HepG2 (cell line): ENCODE data around the gene PPP1R13B. TPM values are rescaled to one million over a fixed set of nuclear protein-coding genes. Genes with fewer than 3 reads are reported as not detected.

Source experiments
- CHD4 ChIP-seq: fragments of 200-600 bp; sonication (generic); IDR thresholded peaks from 2 replicates; pipeline ENCODE4 v1.7.0; 2017; ENCODE audit warnings: mild to moderate bottlenecking, low read length, borderline replicate concordance
- DNMT3B ChIP-seq: conservative IDR thresholded peaks from 2 replicates; pipeline ENCODE4 v1.6.1; 2016; ENCODE audit warnings: missing biosample characterization, control low read depth
- GABPA ChIP-seq, 2 experiments: IDR thresholded peaks; 2 replicates each; pipeline ENCODE4 v1.6.1; 2011 to 2016; ENCODE audit warnings: low read depth in 2 of 2, low read length in 1 of 2, missing biosample characterization in 1 of 2, missing genetic modification characterization in 1 of 2
- MYPOP ChIP-seq: sonication (generic); formaldehyde crosslinking; IDR thresholded peaks from 2 replicates; pipeline ENCODE4 v1.8.1; 2023; ENCODE audit warnings: mild to moderate bottlenecking, moderate library complexity, missing genetic modification reagents
- NRL ChIP-seq: sonication (generic); formaldehyde crosslinking; IDR thresholded peaks from 2 replicates; pipeline ENCODE4 v1.5.0; 2020; ENCODE audit warnings: missing genetic modification reagents, mild to moderate bottlenecking, moderate library complexity, borderline replicate concordance
- SP4 ChIP-seq: sonication (generic); formaldehyde crosslinking; IDR thresholded peaks from 2 replicates; pipeline ENCODE4 v1.8.1; 2023; ENCODE audit warnings: mild to moderate bottlenecking, missing genetic modification reagents
- UBTF ChIP-seq: sonication (generic); formaldehyde crosslinking; IDR thresholded peaks from 2 replicates; pipeline ENCODE4 v1.4.0; 2020; ENCODE audit warnings: mild to moderate bottlenecking, missing genetic modification reagents
- ZBTB39 ChIP-seq: sonication (generic); formaldehyde crosslinking; IDR thresholded peaks from 2 replicates; pipeline ENCODE4 v1.5.0; 2020; ENCODE audit warnings: missing genetic modification reagents
- ZC3H13 ChIP-seq: sonication (generic); formaldehyde crosslinking; IDR thresholded peaks from 2 replicates; pipeline ENCODE4 v1.8.1; 2023; ENCODE audit warnings: mild to moderate bottlenecking, missing genetic modification reagents, moderate library complexity
- ZFP1 ChIP-seq: IDR thresholded peaks from 2 replicates; pipeline ENCODE4 v1.6.1; 2016
- ZNF34 ChIP-seq: sonication (generic); formaldehyde crosslinking; IDR thresholded peaks from 2 replicates; pipeline ENCODE4 v1.4.0; 2020; ENCODE audit warnings: mild to moderate bottlenecking, missing genetic modification reagents, borderline replicate concordance
- ZNF550 ChIP-seq: sonication (generic); formaldehyde crosslinking; IDR thresholded peaks from 2 replicates; pipeline ENCODE4 v1.4.0; 2020; ENCODE audit warnings: mild to moderate bottlenecking, missing genetic modification reagents, borderline replicate concordance
- ZNF567 ChIP-seq: sonication (generic); formaldehyde crosslinking; IDR thresholded peaks from 2 replicates; pipeline ENCODE4 v1.8.1; 2023; ENCODE audit warnings: mild to moderate bottlenecking, missing genetic modification reagents, borderline replicate concordance
- ZNF615 ChIP-seq: sonication (generic); formaldehyde crosslinking; IDR thresholded peaks from 2 replicates; pipeline ENCODE4 v1.5.0; 2020; ENCODE audit warnings: mild to moderate bottlenecking, missing genetic modification reagents, borderline replicate concordance
- ZNF652 ChIP-seq: IDR thresholded peaks from 2 replicates; pipeline ENCODE4 v1.6.1; 2016; ENCODE audit warnings: low read depth, borderline replicate concordance
- polyA plus RNA-seq, 8 experiments: library from polyadenylated mRNA; depleted of rRNA in 3 of 8; stranded (reverse) in 7 of 8; unstranded in 1 of 8; fragments of >200 nt; fragmentation: Illumina TruSeq in 4 of 8; extraction: Trizol in 4 of 8; gene quantifications; 2 replicates each; pipeline versions ENCODE4 v1.2.1 to v1.2.3, GENCODE V29; 2011 to 2016; ENCODE audit warnings: low read depth in 4 of 8, missing spikeins in 1 of 8, mixed read lengths in 1 of 8; ENCODE audit not compliant: insufficient read depth in 1 of 8
- total RNA-seq, 5 experiments: library from RNA; depleted of rRNA; stranded (reverse); fragments of >200 nt; fragmentation: Illumina TruSeq; extraction: Trizol; gene quantifications; 2 replicates each; pipeline ENCODE4 v1.2.3, GENCODE V29; 2016; ENCODE audit warnings: low read depth in 1 of 5
- TF ChIP-seq, protein P1 (sequence below): sonication (generic); formaldehyde crosslinking; IDR thresholded peaks from 2 replicates; pipeline ENCODE4 v1.5.0; 2020; ENCODE audit warnings: mild to moderate bottlenecking, missing genetic modification reagents
- TF ChIP-seq, protein P2 (sequence below): sonication (generic); formaldehyde crosslinking; conservative IDR thresholded peaks from 2 replicates; pipeline ENCODE4 v1.4.0; 2020; ENCODE audit warnings: missing genetic modification reagents

The PPP1R13B gene
- total and polyA plus RNA-seq, 2 of the 13 experiments (the other 11 are each of a cell fraction or from before 2014, with no cell fraction given), result 4.6 to 9.4 TPM

- TF ChIP-seq ZBTB39 (0 out of 2 replicates have a peak, but pooled peaks have one; percentile 35), NRL (no peak), ZFP1 (CRISPR knock-in tag) (no peak), GABPA (IDR thresholded peaks at IDR 0.05; ENCODE audit: low read depth, low read length) (0 out of 2 replicates have a peak, but pooled peaks have one; percentile 14), GABPA (CRISPR knock-in tag; IDR thresholded peaks at IDR 0.05; ENCODE audit: low read depth) (no peak), ZNF550 (CRISPR knock-in tag) (no peak), CHD4 (no peak), ZNF615 (CRISPR knock-in tag) (no peak), ZNF652 (no peak), DNMT3B (CRISPR knock-in tag) (no peak), MYPOP (CRISPR knock-in tag) (no peak), ZC3H13 (CRISPR knock-in tag) (peak; percentile 44; the same call in 1 of the 2 replicates), ZNF567 (CRISPR knock-in tag) (no peak), UBTF (CRISPR knock-in tag) (peak; percentile 59; the same call in 1 of the 2 replicates), ZNF34 (CRISPR knock-in tag) (no peak), SP4 (CRISPR knock-in tag) (peak; percentile 99)
- TF ChIP-seq, protein P1, sequence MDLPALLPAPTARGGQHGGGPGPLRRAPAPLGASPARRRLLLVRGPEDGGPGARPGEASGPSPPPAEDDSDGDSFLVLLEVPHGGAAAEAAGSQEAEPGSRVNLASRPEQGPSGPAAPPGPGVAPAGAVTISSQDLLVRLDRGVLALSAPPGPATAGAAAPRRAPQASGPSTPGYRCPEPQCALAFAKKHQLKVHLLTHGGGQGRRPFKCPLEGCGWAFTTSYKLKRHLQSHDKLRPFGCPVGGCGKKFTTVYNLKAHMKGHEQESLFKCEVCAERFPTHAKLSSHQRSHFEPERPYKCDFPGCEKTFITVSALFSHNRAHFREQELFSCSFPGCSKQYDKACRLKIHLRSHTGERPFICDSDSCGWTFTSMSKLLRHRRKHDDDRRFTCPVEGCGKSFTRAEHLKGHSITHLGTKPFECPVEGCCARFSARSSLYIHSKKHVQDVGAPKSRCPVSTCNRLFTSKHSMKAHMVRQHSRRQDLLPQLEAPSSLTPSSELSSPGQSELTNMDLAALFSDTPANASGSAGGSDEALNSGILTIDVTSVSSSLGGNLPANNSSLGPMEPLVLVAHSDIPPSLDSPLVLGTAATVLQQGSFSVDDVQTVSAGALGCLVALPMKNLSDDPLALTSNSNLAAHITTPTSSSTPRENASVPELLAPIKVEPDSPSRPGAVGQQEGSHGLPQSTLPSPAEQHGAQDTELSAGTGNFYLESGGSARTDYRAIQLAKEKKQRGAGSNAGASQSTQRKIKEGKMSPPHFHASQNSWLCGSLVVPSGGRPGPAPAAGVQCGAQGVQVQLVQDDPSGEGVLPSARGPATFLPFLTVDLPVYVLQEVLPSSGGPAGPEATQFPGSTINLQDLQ, result no peak
- TF ChIP-seq, protein P2, sequence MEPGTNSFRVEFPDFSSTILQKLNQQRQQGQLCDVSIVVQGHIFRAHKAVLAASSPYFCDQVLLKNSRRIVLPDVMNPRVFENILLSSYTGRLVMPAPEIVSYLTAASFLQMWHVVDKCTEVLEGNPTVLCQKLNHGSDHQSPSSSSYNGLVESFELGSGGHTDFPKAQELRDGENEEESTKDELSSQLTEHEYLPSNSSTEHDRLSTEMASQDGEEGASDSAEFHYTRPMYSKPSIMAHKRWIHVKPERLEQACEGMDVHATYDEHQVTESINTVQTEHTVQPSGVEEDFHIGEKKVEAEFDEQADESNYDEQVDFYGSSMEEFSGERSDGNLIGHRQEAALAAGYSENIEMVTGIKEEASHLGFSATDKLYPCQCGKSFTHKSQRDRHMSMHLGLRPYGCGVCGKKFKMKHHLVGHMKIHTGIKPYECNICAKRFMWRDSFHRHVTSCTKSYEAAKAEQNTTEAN, result no peak
These were observed 132.0 kb downstream of the PPP1R13B start, which contains the start of the genes XRCC3 and ZFYVE21 (continued) for GRCh38 chr14:103715052-103716000.
